GM19452 (cell line): ENCODE measurements around the gene SYCP2L.
"Not testable (repeated sequence)": the region's sequence is repeated elsewhere in the genome, so short reads cannot be mapped to it uniquely, and the experiment has no call there.

ENCODE experiments used
- ATAC-seq: cut with Tn5 transposase; IDR thresholded peaks from one replicate; pipeline ENCODE4 v1.9.1; 2021; ENCODE audit not compliant: unreplicated experiment

The SYCP2L gene

DNA sequence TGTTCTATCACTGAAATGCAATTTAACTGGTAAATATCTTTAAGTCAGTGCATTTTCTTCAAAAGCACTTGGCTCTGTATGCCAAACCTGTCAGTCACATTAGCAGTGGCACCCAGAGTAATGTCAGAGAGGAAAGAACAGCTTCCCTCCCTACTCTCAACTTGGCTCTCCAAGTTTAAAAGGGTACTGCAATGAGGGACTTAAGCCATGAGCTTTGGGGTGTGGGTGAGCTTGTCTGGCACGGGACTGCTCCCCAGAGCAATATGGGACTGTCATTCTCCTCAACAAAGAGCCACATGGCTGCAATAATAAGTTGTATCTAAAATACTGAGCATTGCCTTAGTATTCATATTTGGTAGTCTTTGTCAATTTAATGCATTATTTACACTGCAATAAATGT lies 9.0 kb upstream of the SYCP2L start:
- no peak for ATAC-seq

DNA sequence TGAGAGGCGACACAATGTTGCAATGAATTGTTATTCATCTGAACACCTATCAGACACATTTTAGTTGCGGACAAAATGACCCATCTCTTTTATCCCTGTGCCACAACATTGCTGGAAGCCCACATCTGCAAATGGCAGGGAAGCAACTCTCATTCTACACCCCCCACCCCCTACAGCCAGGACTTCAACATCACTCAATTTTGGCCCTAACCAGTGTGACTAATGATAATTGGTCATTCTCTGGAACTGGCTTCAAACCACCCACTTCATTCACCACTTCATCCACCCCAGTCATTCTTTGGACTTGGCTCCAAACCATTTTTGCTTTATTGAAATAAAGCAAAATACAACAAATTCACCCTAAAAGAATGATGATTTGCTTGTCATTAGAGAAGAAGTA lies 6.5 kb upstream of the SYCP2L start:
- ATAC-seq, result no peak

DNA sequence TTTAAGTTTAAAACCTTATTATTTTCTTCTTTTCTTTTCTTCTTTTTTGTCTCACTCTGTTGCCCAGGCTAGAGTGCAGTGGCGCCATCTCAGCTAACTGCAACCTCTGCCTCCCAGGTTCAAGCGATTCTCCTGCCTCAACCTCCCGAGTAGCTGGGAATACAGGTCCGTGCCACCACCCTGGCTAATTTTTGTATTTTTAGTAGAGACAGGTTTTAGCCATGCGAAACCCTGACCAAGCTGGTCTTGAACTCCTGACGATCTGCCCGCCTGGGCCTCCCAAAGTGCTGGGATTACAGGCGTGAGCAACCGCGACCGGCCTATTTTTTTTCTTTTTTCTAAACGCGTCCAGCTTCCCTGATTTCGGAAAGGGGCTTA lies 4.6 kb upstream of the SYCP2L start:
- not testable (repeated sequence) for ATAC-seq

DNA sequence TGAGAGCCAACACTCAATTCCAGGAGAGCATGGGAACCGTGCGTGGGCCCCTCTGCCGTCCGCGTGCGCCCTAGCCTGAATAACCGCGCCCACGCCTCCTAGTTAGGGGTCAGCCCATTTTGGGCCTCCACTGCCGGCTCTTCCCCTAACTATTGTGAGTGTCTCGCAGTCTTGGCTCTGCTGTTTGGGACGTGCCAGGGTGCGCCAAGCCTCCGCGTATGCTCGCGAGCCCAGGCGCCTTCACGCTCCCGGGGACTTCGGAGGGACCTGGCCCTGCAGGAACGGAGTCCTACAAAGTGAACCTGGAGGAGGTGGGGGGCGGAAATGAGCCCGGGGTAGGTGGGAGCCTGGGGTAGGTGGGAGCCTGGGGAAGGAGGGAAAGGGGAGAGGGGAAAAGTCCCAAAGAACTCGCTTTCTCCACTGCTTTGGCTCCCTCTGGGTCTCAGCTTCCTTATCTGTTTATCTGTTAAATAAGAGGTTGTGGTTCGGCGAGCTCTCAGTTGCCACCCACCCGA lies 4.1 kb upstream of the SYCP2L start:
- ATAC-seq, result no peak

DNA sequence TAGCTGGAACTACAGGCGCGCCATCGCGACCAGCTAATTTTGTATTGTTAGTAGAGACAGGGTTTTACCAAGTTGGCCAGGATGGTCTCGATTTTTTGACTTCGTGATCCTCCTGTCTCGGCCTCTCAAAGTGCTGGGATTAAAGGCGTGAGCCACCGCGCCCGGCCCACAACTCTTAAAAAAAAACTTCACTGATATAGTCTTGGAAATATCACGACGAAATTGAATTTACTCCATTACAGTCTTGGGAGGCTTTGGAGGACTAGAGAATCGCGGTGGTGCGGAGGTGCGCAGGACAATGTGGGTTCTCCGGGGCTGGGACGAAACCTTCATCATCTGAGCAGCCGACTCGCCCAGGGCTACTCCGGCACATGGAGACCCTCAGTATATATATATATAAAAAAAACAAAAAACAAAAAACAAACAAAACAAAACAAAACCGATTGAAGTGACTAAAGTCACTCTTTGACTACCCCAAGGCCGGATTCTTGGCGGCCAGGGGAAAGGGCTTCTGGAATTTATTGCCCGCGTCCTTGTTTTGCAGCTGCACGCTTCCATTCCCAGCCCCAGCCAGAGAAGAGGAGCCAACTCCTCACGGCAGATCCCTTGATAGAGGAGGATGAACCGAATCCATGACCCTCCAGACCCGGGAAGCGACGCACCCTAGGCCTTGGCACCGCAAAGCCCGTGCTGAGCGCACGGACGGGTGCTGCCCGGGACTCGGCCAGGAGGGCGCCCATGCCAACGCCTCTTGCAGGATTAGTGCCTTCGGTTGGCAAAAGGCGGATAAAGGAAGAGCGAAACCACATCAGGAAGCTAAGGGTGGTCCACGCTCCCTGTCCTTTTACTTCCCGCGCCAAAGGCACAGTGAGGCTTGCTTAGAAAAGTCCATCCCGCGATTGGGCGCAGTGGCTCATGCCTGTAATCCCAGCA lies 3.3 kb upstream of the SYCP2L start:
- ATAC-seq, result no peak

DNA sequence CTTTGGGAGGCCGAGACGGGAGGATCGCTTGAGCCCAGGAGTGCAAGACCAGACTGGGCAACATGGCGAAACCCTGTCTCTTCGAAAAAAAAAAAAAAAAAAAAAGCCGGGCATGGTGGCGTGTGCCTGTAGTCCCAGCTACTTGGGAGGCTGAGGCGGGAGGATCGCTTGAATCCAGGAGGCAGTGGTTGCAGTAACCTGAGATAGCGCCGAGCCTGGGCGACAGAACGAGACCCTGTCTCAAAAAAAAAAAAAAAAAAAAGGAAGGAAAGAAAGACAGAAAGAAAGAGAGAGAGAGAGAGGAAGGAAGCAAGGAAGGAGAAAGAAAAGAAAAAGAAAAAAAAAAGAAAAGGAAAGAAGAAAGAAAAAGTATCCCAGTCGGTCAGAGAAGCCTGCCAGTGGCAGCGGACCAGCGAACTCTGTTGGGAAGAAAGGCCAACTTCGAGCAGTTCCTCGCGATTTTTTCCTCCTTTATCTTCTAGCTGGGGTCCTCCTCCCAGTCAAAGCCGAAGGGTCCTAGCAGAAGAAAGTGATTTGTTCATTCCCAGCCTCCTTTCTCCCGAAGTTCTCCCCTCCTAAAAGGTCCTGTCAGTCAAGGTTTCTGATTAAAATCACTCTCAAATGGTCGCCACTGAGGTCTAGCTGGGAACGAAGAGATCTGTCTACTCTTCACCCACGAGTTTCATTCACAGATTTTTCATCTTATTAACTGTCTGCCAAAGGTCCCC lies 2.4 kb upstream of the SYCP2L start:
- ATAC-seq, result no peak

DNA sequence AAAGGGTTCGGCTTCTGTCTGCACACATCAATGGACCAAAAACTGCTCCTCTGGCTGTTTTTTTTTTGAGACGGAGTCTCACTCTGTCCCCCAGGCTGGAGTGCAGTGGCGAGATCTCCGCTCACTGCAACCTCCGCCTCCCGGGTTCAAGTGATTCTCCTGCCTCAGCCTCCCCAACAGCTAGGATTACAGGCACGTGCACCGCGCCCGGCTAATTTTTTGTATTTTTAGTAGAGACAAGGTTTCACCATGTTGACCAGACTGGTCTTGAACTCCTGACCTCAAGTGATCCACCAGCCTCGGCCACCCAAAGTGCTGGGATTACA lies 524 bp upstream of the SYCP2L start:
- not testable (repeated sequence) for ATAC-seq

DNA sequence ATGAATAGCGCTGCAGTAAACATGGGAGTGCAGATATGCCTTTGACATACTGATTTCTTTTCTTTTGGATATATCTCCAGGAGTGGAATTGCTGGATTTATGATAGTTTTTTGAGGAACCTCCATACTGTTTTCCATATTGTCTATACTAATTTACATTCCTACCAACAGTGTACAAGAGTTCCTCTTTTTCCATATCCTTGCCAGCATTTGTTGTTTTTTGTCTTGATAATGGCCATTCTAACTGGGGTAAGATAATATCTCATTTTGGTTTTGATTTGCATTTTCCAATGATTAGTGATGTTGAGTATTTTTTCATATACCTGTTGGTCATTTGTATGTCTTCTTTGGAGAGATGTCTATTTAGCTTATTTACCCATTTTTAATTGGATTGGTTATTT lies 3.3 kb downstream of the SYCP2L start:
- ATAC-seq, result no peak

DNA sequence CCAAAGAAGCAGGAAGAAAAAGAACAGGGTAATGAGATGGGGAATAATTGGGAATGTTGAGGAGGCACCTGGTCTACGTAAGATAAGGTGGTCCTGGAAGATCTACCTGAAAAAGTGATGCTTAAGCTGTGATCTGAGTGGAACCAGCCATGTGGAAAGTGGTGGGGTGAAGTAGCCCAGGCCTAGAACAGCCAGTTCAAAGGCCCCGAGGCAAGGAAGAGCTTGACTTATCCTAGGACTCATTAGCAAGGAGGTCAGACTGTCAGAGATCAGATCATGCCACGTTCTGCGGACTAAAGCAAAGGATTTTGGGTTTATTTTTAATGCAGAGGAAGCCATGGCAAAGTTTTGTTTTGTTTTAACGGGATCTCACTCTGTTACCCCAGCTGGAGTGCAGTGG lies 5.1 kb downstream of the SYCP2L start:
- ATAC-seq, result no peak

DNA sequence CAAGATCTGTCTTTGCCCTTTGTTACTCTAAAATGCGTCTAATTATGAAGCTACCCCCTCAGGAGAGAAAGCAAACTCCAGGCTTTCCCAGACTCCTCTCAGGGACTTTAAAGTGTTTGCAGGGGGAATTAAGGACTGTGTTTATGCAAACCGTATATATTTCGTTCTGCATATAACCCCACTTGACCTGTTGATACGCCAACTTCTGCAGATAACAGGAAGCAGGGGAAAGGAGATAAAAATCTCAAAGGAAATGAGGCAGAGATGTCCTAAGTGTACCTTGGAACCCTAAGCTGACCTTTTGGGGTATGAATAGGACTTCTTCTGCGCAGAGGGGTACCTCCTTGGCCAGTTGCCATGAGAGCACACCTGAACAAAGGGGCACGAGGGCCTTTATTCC lies 8.1 kb downstream of the SYCP2L start:
- ATAC-seq, result no peak

DNA sequence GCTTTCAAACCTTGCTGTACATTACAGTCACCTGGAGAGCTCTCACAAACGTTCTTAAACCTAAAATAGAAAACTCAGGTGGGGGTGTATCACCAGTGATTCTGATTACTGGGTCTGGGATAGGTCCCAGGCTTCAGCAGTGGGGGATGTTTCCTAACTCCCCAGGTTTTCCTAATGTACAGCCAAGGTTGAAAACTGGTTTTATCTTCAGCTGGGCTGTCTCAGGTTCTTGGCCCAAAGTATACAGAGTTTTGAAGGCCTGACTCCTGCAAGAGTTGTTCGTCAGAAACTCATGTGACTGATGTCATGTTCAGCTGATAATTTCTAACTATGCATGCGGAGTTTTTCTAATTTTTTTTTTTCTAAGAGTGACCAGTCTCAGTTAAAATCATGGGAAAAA lies 9.8 kb downstream of the SYCP2L start:
- no peak for ATAC-seq

DNA sequence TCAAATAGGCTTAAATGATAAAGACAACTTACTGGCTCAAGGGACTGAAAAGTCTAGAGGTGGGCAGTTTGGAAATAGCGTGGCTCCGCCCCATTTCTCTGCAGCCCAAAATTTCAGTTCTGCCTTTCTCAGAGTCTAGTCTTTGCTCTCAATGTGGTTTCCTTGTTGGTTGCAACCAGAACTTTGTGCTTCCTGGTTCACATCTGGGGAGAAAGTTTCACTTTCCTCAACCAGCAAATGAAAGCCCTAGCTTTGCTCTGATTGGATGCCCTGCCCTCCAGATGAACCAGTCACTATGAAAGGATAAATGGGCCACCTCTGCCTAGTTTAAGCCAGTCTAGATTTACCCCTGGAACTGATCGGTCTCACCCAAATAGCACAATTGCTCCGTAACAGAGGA lies 14.9 kb downstream of the SYCP2L start:
- ATAC-seq, result peak; percentile 96

DNA sequence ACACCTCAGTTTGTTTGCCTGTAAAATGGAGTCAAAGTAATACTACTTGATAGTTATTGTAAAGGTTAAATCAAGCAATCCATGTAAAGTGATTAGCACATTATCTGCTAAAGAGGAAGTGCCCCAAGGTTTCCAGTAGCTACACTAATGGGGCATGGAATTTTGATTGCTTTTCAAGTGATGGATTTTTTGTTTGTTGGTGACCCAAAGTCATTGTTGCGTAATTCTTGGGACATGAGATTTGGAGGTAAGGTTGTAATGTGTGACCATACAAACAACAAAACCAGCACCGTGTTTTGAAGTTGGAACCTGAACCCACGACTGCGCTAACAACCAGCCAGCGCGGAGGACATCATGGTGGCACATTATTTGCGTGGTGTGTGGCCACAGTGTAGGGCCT lies 17.2 kb downstream of the SYCP2L start:
- no peak for ATAC-seq

DNA sequence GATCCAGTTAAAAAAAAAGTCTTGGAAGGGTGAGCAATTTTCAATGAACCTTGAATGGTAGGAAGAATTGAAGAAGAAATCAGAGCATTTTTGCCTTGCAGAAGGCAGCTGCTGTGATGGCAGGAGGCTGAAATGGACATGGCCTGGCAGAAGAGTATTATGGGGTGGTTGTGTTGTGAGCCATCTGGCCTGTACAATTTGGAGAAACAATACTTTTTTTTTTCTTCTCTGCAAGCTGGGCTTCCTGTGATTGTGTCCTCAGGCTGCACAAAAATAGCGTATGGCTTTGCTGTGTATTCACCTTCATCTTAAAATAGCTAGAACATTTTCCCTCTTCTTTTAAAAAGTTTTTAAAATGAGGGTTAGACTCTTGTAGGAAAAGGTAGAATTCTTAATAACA lies 21.4 kb downstream of the SYCP2L start:
- no peak for ATAC-seq

DNA sequence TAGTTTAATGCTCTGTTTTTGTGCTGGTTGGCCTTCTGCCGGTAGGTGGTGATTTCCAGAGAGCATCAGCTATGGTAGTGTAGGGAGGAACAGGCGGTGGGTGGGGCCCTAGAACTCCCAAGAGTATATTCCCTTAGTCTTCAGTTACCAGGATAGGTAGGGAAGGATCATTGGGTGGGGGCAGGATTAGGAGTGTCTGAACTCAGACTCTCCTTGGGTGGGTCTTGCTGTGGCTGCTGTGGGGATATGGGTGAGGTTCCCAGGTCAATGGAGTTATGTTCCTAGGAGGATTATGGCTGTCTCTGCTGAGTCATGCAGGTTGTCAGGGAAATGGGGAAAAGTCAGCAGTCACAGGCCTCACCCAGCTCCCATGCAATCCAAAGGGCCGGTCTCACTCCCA lies 32.7 kb downstream of the SYCP2L start:
- not testable (repeated sequence) for ATAC-seq

DNA sequence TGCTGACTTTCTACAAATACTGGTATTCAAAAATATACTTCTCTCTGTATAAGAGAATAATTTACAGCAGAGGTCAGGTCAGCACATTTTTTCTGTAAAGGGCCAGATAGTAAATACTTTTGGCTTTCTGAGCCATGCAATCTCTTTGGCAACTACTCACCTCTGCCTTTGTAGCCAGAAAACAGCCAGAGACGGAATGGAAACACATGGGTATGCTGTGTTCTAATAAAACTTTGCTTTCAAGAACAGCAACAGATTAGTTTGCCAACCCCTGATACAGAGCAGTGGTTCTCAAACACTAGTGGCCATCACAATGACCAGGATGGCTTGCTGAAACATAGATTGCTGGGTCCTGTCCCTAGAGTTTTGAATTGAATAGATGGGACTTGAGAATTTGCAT lies 46.3 kb downstream of the SYCP2L start:
- no peak for ATAC-seq

DNA sequence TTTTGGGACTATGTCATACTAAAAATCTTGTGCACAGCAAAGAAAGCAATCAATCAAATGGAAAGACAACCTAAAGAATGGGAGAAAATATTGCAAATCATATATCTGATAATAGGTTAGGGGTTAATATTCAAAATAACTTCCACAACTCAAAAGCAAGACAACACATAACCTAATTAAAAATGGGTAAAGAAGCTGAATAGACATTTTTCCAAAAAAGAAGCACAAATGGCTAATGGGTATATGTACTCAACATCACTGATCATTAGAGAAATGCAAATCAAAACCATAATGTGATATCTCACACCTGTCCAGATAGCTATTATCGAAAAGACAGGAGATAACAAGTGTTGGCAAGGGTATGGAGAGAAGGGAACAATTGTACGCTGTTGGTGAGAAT lies 53.0 kb downstream of the SYCP2L start:
- ATAC-seq, result no peak

DNA sequence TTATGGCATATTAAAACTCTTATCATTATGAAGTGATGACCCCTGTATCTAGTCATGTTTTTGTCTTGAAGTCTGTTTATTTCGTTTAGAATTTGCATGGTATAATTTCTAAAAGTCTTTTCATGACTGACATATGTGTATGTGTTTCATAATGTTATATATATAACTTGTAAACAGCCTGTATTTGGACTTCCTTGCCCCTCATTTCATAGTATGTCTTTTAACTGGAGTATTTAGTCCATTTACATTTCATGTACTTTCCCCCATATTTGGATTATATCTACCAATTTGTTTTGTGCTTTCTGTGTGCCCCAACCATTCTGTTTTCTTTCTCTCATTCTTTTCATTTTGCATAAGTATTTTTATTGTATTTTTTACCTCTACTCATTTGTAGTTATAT lies 59.0 kb downstream of the SYCP2L start:
- no peak for ATAC-seq

DNA sequence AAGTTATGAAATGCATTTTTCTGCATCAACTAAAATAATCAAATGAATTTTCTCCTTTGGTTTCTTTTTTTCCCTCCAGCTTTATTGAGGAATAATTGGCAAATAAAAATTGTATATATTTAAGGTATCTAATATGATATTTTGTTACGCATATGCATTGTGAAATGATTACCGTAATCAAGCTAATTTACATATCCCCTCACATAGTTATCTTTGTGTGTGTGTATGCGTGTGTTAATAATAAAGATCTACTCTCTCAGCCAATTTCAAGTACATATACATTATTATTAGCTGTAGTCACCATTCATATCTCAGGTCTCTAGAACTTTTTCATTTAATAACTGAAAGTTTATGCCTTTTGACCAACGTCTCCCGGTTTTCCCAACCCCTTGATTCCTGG lies 61.1 kb downstream of the SYCP2L start:
- ATAC-seq, result no peak

DNA sequence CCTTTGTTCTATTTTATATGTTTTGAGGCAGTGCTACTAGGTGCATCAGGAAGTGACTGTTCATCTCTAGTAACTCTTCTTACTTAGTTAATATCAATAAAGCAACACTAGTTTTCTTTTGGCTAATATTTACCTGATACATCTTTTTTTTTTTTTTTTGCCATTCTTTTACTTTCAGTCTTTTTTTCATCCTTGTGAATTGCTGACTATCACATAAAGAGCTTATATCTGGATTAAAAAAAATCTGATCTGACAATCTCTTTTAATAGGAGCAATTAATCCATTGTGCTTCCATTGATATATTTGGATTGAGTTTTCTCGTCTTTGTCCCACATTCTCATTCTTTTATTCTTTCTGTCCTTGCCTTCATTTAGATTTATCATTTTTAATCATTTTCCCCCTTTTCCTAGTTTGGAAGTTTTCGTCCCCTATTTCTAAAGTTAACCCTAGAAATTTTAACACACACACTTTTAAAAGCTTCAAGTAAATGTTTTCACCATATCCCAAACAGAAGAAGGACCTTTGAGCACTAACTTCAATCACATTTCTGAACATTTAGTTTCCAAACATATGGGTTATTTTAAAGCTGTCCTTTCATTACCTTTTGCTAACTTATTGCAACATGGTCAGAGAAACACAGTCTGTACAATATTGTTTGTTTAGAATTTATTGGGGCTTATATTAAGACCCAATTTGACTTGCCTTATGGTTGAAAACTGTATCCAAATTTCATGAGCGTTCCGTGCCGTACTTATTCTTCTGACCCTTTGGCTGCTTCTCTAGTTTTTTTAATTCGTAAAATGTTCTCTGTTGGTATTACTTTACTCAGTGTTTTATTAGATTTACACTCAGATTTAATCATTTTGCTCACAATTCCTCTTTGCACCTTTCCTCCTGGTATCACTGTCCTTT lies 63.0 kb downstream of the SYCP2L start:
- no peak for ATAC-seq

DNA sequence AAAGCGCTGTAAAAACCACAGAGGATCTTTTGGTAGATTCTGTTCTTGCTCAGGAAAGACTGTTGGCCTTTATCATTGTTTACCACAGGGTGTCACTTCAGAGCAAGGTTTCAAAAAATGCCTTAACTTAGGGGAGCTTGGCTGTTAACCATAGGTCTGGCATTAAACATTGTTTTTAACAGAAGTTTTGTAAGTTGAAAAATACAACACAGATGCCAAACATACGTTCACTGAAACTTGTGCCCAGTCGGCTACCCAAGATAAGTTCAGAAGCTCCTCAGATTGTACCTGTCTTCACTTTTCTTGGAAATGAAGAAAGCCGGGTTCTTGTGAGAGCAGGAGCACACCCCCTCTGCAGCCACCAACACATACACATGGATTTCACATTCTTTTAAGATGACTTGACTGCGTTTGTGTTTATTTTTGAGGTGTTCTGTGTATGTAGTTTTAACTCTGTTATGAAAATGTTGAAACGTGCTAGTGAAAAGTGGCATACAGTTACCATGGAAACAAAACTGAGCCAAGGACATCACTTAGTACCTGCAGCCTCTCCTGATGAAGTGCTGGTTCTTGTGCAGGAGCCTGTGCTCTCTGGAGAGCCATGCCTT lies 64.9 kb downstream of the SYCP2L start:
- no peak for ATAC-seq
